Measurements from ENCODE around the gene CASKIN1.

- no peak for TF ChIP-seq POLR2AphosphoS5 (IDR thresholded peaks at IDR 0.05; ENCODE audit: low read depth)
- TF ChIP-seq, protein P1, sequence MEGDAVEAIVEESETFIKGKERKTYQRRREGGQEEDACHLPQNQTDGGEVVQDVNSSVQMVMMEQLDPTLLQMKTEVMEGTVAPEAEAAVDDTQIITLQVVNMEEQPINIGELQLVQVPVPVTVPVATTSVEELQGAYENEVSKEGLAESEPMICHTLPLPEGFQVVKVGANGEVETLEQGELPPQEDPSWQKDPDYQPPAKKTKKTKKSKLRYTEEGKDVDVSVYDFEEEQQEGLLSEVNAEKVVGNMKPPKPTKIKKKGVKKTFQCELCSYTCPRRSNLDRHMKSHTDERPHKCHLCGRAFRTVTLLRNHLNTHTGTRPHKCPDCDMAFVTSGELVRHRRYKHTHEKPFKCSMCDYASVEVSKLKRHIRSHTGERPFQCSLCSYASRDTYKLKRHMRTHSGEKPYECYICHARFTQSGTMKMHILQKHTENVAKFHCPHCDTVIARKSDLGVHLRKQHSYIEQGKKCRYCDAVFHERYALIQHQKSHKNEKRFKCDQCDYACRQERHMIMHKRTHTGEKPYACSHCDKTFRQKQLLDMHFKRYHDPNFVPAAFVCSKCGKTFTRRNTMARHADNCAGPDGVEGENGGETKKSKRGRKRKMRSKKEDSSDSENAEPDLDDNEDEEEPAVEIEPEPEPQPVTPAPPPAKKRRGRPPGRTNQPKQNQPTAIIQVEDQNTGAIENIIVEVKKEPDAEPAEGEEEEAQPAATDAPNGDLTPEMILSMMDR (conservative IDR thresholded peaks at IDR 0.05; ENCODE audit: low read depth in 2 of 2): no peak
- no peak for TF ChIP-seq CREB1 (CRISPR knock-in tag; IDR thresholded peaks at IDR 0.05; ENCODE audit: low read depth)
- no peak for TF ChIP-seq EZH2 (IDR thresholded peaks at IDR 0.05; ENCODE audit: low read depth, unreplicated experiment)
- TF ChIP-seq EZH2phosphoT487 (IDR thresholded peaks at IDR 0.05; ENCODE audit: unreplicated experiment): no peak
- no peak for TF ChIP-seq REST (IDR thresholded peaks at IDR 0.05; ENCODE audit: unreplicated experiment)
- TF ChIP-seq ETS1 (IDR thresholded peaks at IDR 0.05): no peak
- TF ChIP-seq ZNF114 (CRISPR knock-in tag; IDR thresholded peaks at IDR 0.05): no peak
- TF ChIP-seq NANOG (IDR thresholded peaks at IDR 0.05; ENCODE audit: borderline replicate concordance): no peak
- TF ChIP-seq ZNF462 (CRISPR knock-in tag; IDR thresholded peaks at IDR 0.05): no peak
These were observed 10.0 kb upstream of the CASKIN1 start for GRCh38 chr16:2206420-2206779.

All from GM23338 (cell line).